Measurements from ENCODE around the gene COQ5. TPM values are rescaled to one million over a fixed set of nuclear protein-coding genes. Genes with fewer than 3 reads are reported as not detected.
A peak's percentile ranks its signal among the peaks of the same experiment; 100 is the strongest.

Gene COQ5
- total and polyA plus RNA-seq, 2 experiments from 2014 or later, result 32.6 to 42.9 TPM

GRCh38 chr12:120544691-120545090 lies 15.7 kb upstream of the COQ5 start:
- no peak for DNase-seq
- Histone ChIP-seq H2AFZ (no peak overlapping the region), H3K9me3 (ENCODE audit: low read depth) (no peaks in the 10 kb centered on the region), H3K4me3 (no peak overlapping the region), H4K20me1 (ENCODE audit: insufficient read depth) (peaks cover 30% of the 10 kb centered on the region; the same call in 1 of the 2 replicates), H3K9me2 (ENCODE audit: insufficient read depth) (no peaks in the 10 kb centered on the region), H3K27me3 (replicated peaks; ENCODE audit: insufficient read depth) (no peaks in the 10 kb centered on the region), H3K9ac (no peak overlapping the region), H3K79me2 (ENCODE audit: insufficient read depth) (peaks cover 100% of the 10 kb centered on the region), H3K36me3 (ENCODE audit: low read depth) (peaks cover 26% of the 10 kb centered on the region), H3K4me2 (ENCODE audit: unreplicated experiment) (no peak overlapping the region), H3K27ac (no peak overlapping the region), H3K4me1 (ENCODE audit: insufficient read depth) (peaks cover 7% of the 10 kb centered on the region; the same call in 1 of the 2 replicates), H3F3A (ENCODE audit: insufficient read depth) (peaks cover 12% of the 10 kb centered on the region)
- in situ Hi-C loops (cut with MboI), result no loop called here
- 85 to 86% methylated on average over 3 of the region's 3 CpGs for WGBS, 2 experiments (ENCODE audit: low coverage in 1 of 2, low lambda C conversion rate in 2 of 2, missing lambda C conversion rate in 2 of 2)
- TF ChIP-seq EZH2 (IDR thresholded peaks at IDR 0.05; ENCODE audit: insufficient read depth, poor library complexity, severe bottlenecking) (no peak), EZH2phosphoT487 (IDR thresholded peaks at IDR 0.05; ENCODE audit: insufficient read depth, low read depth) (no peak)

- Histone ChIP-seq H3K27me3 (replicated peaks; ENCODE audit: insufficient read depth) (no peaks in the 10 kb centered on the region), H3K4me3 (no peak overlapping the region), H2AFZ (no peak overlapping the region), H3K9me2 (ENCODE audit: insufficient read depth) (no peaks in the 10 kb centered on the region), H3K27ac (no peak overlapping the region), H3K79me2 (ENCODE audit: insufficient read depth) (peaks cover 100% of the 10 kb centered on the region), H3K4me1 (ENCODE audit: insufficient read depth) (peaks cover 32% of the 10 kb centered on the region), H3K36me3 (ENCODE audit: low read depth) (peaks cover 10% of the 10 kb centered on the region), H3K4me2 (ENCODE audit: unreplicated experiment) (no peak overlapping the region), H3K9me3 (ENCODE audit: low read depth) (no peaks in the 10 kb centered on the region), H4K20me1 (ENCODE audit: insufficient read depth) (peaks cover 55% of the 10 kb centered on the region), H3F3A (ENCODE audit: insufficient read depth) (peaks cover 38% of the 10 kb centered on the region), H3K9ac (no peak overlapping the region)
- DNase-seq, result no peak
- 89 to 95% methylated on average over 5 of the region's 5 CpGs for WGBS, 2 experiments (ENCODE audit: low coverage in 1 of 2, low lambda C conversion rate in 2 of 2, missing lambda C conversion rate in 2 of 2)
- in situ Hi-C loops (cut with MboI), result no loop called here
- TF ChIP-seq EZH2 (IDR thresholded peaks at IDR 0.05; ENCODE audit: insufficient read depth, poor library complexity, severe bottlenecking), result no peak
- TF ChIP-seq EZH2phosphoT487 (IDR thresholded peaks at IDR 0.05; ENCODE audit: insufficient read depth, low read depth), result no peak
Measured at GRCh38 chr12:120542166-120542565, 13.2 kb upstream of the COQ5 start.

GRCh38 chr12:120540445-120540844 lies 11.5 kb upstream of the COQ5 start:
- H3K9me3 ChIP-seq (ENCODE audit: low read depth), result no peaks in the 10 kb centered on the region
- H3K4me1 ChIP-seq (ENCODE audit: insufficient read depth), result peaks cover 48% of the 10 kb centered on the region
- no peak overlapping the region for H3K9ac ChIP-seq
- H3K27me3 ChIP-seq (replicated peaks; ENCODE audit: insufficient read depth), result no peaks in the 10 kb centered on the region
- WGBS, 2 experiments (ENCODE audit: low coverage in 1 of 2, low lambda C conversion rate in 2 of 2, missing lambda C conversion rate in 2 of 2), result 11% methylated on average over 3 of the region's 3 CpGs
- H3K79me2 ChIP-seq (ENCODE audit: insufficient read depth), result peaks cover 100% of the 10 kb centered on the region
- peaks cover 44% of the 10 kb centered on the region for H3F3A ChIP-seq (ENCODE audit: insufficient read depth)
- no peaks in the 10 kb centered on the region for H3K9me2 ChIP-seq (ENCODE audit: insufficient read depth)
- DNase-seq, result peak; percentile 46
- H4K20me1 ChIP-seq (ENCODE audit: insufficient read depth), result peaks cover 53% of the 10 kb centered on the region
- in situ Hi-C loops (cut with MboI), result no loop called here
- no peaks in the 10 kb centered on the region for H3K36me3 ChIP-seq (ENCODE audit: low read depth)
- no peak overlapping the region for H3K4me3 ChIP-seq
- 0 out of 2 replicates have a peak overlapping the region, but pooled peaks have one; percentile 19 for H3K27ac ChIP-seq
- H2AFZ ChIP-seq, result no peak overlapping the region
- TF ChIP-seq EZH2 (IDR thresholded peaks at IDR 0.05; ENCODE audit: insufficient read depth, poor library complexity, severe bottlenecking), result no peak
- no peak for TF ChIP-seq EZH2phosphoT487 (IDR thresholded peaks at IDR 0.05; ENCODE audit: insufficient read depth, low read depth)
- no peak overlapping the region for H3K4me2 ChIP-seq (ENCODE audit: unreplicated experiment)

GRCh38 chr12:120539303-120539702 lies 10.3 kb upstream of the COQ5 start:
- Histone ChIP-seq H3K9me3 (ENCODE audit: low read depth) (no peaks in the 10 kb centered on the region), H3K4me1 (ENCODE audit: insufficient read depth) (peaks cover 49% of the 10 kb centered on the region), H2AFZ (no peak overlapping the region), H3K9ac (peak overlapping the region; percentile 2; the same call in 1 of the 2 replicates), H3K4me2 (ENCODE audit: unreplicated experiment) (peak overlapping the region; percentile 74), H3K27me3 (replicated peaks; ENCODE audit: insufficient read depth) (no peaks in the 10 kb centered on the region), H4K20me1 (ENCODE audit: insufficient read depth) (peaks cover 53% of the 10 kb centered on the region), H3K36me3 (ENCODE audit: low read depth) (no peaks in the 10 kb centered on the region), H3K9me2 (ENCODE audit: insufficient read depth) (no peaks in the 10 kb centered on the region), H3K4me3 (peak overlapping the region; percentile 45; the same call in 1 of the 2 replicates), H3K27ac (peak overlapping the region; percentile 49), H3K79me2 (ENCODE audit: insufficient read depth) (peaks cover 100% of the 10 kb centered on the region), H3F3A (ENCODE audit: insufficient read depth) (peaks cover 44% of the 10 kb centered on the region)
- 43 to 44% methylated on average over 1 of the region's 1 CpG for WGBS, 2 experiments (ENCODE audit: low coverage in 1 of 2, low lambda C conversion rate in 2 of 2, missing lambda C conversion rate in 2 of 2)
- TF ChIP-seq EZH2 (IDR thresholded peaks at IDR 0.05; ENCODE audit: insufficient read depth, poor library complexity, severe bottlenecking), result no peak
- no peak for TF ChIP-seq EZH2phosphoT487 (IDR thresholded peaks at IDR 0.05; ENCODE audit: insufficient read depth, low read depth)
- in situ Hi-C loops (cut with MboI), result no loop called here
- peak; percentile 62 for DNase-seq

All from GM23248 (cell line).